IPS-11a (cell line): ENCODE measurements around the gene MRPL33.

Source experiments
- H3K4me3 ChIP-seq: one replicate; pipeline ENCODE4 v1.5.1; 2013; ENCODE audit warnings: low read depth, low read length, control low read depth

Gene MRPL33

GRCh38 chr2:27808418-27808817 lies 36.9 kb downstream of the MRPL33 start:
- no peak overlapping the region for H3K4me3 ChIP-seq

GRCh38 chr2:27808984-27809383 lies 37.5 kb downstream of the MRPL33 start:
- no peak overlapping the region for H3K4me3 ChIP-seq

- H3K4me3 ChIP-seq, result no peak overlapping the region
Observed at GRCh38 chr2:27809761-27810241, 38.3 kb downstream of the MRPL33 start.

DNA sequence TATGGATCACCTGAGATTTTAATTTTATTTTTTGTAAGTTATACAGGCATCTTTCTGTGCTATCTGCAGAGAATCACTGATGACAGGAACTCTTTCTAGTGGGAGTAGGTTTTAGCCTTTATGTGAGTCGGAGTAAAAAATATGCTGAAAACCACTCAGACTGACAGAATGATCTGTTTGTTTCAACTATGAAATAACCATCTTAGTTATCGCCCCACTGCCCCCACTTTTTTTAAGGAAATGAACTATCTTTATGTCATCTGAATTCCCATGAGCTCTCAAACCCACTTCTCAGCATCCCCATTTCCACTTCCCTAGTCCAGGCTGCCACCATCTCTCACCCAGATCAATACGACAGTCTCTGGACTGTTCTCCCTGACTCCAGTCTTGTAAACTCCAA lies 38.9 kb downstream of the MRPL33 start:
- H3K4me3 ChIP-seq, result no peak overlapping the region

DNA sequence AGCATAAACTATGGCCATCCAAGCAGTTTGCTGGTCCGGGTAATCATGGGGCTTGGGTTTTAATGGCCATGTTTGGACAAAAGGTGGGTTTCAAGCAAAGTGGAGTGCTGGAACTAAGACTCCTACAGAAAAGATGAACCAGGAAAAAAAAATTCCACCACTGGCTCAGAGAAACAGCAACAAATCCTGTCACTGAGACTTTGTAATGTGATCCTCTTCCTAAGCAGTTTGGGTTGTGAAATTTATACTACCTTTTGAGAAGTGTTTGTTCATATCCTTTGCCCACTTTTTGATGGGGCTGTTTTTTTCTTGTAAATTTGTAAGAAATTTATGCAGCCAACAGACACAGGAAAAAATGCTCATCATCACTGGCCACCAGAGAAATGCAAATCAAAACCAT lies 40.2 kb downstream of the MRPL33 start:
- no peak overlapping the region for H3K4me3 ChIP-seq

DNA sequence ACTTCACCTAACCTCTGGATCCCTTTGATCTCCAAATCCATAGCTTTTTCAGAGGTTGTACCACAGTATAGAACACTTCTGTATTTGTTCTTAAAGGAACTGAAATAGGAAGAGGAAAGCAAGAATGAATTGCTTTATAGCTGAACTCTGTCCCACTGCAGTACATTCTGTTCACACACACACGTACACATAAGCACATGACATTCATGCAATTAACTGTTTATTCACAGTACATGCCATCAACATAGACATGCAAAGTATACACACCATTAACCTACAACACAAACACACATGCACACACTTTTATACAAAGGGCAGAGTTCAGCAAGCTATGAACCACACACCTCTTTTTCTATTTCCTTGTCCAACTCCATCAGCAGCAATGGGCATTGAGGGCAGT lies 43.2 kb downstream of the MRPL33 start:
- H3K4me3 ChIP-seq, result no peak overlapping the region

GRCh38 chr2:27815860-27816438 lies 44.4 kb downstream of the MRPL33 start:
- no peak overlapping the region for H3K4me3 ChIP-seq

- H3K4me3 ChIP-seq, result no peak overlapping the region
Observed at GRCh38 chr2:27822049-27822448, 50.5 kb downstream of the MRPL33 start.

GRCh38 chr2:27823135-27823534 lies 51.6 kb downstream of the MRPL33 start:
- no peak overlapping the region for H3K4me3 ChIP-seq

GRCh38 chr2:27823569-27823968 lies 52.0 kb downstream of the MRPL33 start:
- no peak overlapping the region for H3K4me3 ChIP-seq

DNA sequence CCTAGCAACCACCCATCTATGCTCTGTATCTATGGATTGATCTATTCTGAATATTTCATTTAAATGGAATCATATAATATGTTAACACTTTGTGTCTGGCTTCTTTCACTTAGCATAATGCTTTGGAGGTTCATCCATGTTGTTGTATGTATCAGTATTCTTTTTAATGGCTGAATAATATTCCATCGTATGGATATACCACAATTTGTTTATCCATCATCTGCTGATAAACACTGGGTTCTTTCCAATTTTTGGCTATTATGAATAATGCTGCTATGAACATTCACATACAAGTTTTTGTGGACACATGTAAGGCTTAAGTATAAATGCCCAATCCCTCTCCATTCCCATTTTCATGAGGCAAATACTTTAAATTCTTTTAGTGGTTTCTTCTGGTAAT lies 52.9 kb downstream of the MRPL33 start:
- no peak overlapping the region for H3K4me3 ChIP-seq

- H3K4me3 ChIP-seq, result no peak overlapping the region
Observed at GRCh38 chr2:27828305-27828704, 56.8 kb downstream of the MRPL33 start.
